Measurements from ENCODE around the gene TRMT112.

The TRMT112 gene

GRCh38 chr11:64306563-64306875, 10.8 kb downstream of the TRMT112 start:
- DNase-seq: no peak

- DNase-seq: peak; percentile 88
Measured at GRCh38 chr11:64305691-64306562, 11.4 kb downstream of the TRMT112 start.

DNA sequence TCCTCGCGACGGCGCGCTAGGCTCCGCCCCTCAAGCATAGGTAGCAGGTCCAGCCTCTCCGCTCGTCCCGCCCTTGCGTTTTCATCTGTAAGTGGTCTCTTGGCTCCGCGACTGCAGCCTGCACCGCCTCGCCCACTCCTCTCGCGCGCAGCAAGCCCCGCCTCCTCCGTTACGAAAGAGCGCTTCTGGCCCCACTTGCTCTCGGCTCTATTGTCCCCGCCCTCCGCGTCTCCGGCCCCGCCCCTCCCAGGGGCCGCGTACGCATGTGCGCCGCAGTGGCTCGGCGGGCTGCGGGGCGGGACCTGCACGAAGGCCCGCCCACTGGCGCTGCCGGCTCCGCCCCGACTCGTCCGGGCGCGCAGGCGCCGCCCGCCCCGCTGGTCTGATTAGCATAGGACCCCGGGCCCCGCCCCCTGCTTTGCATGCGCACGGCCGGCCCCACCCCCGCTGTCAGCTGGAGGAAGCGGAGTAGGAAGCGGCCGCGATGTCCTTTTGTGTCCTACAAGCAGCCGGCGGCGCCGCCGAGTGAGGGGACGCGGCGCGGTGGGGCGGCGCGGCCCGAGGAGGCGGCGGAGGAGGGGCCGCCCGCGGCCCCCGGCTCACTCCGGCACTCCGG, 12.2 kb downstream of the TRMT112 start, which contains the start of gene ESRRA:
Gene ESRRA (plus strand): TSS at position 450 of the 616 bp plus-strand sequence. CDS start 1,656 bp downstream, outside the sequence.
- DNase-seq: peak; percentile 100

DNA sequence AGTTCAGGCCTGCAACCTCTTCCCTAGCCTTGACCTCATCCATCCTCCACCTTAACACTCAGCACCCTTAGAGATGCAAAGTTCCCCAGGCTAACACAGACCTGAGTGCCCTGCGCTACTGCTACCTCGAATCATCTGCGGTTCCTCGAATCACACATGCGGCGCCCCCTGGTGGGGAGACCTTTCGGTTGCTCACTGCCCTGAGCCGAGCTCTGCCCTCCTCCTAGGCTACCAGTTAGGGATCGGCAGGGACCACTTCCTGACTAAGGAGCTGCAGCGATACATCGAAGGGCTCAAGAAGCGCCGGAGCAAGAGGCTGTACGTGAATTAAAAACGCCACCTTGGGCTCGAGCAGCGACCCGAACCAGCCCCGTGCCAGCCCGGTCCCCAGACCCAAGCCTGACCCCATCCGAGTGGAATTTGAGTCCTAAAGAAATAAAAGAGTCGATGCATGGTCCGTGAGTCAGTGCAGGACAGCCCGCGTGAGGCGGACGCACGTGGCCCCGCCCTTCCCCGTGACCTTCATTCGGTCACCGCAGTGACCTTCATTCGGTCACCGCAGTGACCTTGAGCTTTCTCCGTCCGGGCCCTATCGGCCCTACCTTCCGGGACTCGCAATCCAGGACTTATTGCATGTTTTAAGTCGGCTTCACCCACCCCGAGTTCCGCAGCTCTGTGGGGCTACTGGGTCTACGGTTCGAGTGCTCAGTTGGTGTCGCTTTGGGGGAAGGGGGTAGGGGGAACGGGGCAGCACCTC, 12.9 kb downstream of the TRMT112 start:
- DNase-seq: peak; percentile 96

GRCh38 chr11:64304032-64304315, 13.4 kb downstream of the TRMT112 start:
- no peak for DNase-seq

DNA sequence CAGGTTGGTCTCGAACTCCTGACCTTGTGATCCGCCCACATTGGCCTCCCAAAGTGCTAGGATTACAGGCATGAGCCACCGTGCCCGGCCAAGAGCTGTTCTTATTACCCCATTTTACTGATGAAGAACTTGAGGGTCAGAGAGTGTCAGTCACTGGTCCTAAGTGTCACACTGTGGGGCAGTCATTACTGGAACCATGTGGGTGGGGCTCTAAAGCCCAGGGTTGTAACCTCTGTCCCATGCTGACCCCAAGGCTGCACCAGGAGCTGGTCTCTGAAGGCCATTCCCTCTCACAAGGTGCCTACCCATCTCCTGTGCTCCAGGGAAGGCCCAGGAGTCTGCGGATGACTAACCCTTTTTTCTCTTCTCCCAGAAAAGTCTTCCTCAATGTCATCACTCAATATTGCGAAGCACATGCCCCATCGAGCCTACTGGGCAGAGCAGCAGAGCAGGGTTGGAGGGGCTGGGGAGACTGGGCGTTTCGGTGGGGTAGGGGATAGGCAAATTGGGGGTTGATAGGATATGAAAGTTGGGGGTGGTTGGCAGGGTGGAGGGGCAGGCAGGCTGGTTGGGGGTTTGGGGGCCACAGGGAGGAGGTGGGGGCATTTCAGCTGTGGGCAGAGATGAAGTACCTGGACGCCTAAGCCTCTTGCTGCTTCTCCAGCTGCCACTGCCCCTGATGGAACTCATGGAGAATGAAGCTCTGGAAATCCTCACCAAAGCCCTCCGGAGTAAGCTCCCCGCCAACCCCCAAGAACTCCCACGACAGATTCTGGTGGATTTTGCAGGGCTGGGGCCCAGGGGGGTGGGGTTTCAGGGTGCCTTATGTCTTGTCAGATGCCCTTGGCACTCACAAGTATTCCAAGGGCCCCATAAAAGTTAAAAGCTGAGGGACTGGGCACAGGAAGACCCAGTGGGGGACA, 14.0 kb downstream of the TRMT112 start:
- DNase-seq: no peak

DNA sequence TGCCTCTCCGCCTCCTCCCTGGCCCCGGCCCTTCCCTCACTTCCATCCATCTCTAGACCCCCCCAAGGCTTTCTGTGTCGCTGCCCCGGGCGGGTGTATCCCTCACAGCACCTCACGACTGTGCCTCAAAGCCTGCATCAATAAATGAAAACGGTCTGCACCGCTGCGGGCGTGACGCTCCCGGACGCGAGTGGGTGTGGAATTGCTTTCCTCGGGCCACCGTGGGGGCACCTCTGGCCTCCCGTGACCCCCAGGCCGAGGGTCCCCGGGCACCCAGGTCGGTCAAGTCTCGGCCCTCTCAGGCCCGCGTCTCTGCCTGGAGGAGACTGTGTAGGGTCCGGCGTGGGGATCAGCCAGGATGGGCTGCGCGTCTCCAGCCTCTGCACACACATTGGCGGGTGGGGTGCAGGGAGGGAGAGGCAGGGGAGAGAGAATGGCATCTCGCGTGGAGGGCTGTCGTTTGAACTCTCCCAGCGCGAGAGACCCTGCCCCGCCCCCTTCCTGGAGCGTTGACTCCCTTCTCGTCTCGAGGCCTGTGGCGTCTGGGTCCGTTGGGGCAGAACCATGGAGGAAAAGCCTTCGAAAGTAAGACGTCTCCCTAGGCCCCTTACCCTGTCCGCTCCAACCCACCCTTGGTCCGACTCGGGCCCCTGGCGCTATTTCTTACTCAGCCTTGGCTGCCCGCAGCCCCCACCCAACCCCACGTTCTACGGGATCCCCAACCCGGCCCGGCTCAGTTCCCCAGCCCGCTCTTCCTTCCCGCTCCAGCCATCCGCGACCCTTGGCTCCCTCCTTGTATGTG, 17.3 kb downstream of the TRMT112 start, which contains the start of gene CATSPERZ:
Gene CATSPERZ (plus strand): TSS at position 512 of the 802 bp plus-strand sequence. CDS start 53 bp downstream, at position 565.
- no peak for DNase-seq

DNA sequence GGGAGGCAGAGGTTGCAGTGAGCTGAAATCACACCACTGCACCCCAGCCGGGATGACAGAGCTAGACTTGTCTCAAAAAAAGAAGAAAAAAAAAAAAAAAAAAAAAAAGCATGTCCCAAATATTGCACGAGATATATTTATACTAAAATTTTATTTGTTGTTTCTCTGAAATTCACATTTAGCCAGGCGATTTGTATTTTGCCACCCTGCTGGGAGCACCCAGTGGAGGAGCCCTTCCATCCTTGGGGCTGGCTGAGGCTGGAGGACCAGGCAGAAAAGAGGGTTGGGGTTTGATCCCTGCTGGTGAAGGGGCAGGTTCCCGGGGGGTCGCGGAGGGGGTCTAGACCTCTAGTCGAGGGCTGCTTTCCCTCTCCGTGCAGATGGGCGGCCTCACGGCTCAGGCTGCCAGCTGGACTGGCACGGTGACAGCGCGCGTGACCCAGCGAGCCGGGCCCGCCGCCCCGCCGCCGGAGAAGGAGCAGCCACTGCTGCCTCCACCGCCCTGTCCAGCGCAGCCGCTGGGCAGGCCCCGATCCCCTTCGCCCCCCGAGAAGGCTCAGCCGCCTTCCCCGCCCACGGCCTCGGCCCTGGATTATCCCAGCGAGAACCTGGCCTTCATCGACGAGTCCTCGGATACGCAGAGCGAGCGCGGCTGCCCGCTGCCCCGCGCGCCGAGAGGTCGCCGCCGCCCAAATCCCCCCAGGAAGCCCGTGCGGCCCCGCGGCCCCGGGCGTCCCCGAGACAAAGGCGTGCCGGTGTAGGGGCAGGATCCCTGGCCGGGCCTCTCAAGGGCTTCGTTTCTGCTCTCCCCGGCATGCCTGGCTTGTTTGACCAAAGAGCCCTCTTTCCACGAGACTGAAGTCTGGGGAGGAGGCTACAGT, 18.2 kb downstream of the TRMT112 start:
- DNase-seq: no peak

GRCh38 chr11:64297699-64298358, 19.5 kb downstream of the TRMT112 start:
- no peak for DNase-seq

- DNase-seq: no peak
Measured at GRCh38 chr11:64296830-64297698, 20.3 kb downstream of the TRMT112 start.

GRCh38 chr11:64296236-64296635, 21.1 kb downstream of the TRMT112 start:
- no peak for DNase-seq

DNA sequence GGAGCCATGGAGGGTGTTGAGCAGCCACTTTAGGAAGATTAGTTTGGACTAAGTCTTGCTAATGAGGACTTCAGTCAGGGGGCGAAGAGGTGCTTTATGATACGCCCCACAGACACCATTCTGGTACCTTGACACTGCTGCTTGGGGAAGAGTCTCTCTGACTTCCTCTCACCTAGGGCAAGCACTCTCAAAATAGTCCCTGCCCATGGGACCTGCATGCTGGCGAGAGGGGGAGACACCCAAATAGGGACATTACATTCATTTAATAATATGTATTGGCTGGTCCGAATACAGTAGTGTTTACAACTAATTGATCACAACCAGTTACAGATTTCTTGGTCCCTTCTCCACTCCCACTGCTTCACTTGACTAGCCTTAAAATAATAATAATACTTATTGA, 21.6 kb downstream of the TRMT112 start:
- no peak for DNase-seq

DNA sequence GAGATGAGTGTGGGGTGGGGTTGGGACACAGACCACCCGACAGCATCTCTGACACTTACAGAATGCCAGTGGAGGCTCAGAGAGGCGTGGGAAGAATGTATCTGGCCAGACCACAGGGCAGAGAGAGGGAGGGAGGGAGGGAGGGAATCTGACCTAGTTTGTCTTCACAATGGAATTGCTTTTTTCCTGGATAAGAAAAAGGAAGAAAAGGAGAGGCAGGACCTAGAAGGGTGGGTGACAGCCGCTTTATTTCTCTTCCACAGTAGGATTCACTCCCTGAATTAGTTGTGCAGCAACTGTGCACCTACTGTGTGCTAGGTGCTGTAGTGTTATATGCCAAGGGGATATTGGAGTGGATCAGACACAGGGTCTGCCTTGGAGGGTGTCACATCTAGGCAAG, 22.6 kb downstream of the TRMT112 start:
- DNase-seq: no peak

- DNase-seq: no peak
Measured at GRCh38 chr11:64292460-64293254, 24.7 kb downstream of the TRMT112 start.

DNA sequence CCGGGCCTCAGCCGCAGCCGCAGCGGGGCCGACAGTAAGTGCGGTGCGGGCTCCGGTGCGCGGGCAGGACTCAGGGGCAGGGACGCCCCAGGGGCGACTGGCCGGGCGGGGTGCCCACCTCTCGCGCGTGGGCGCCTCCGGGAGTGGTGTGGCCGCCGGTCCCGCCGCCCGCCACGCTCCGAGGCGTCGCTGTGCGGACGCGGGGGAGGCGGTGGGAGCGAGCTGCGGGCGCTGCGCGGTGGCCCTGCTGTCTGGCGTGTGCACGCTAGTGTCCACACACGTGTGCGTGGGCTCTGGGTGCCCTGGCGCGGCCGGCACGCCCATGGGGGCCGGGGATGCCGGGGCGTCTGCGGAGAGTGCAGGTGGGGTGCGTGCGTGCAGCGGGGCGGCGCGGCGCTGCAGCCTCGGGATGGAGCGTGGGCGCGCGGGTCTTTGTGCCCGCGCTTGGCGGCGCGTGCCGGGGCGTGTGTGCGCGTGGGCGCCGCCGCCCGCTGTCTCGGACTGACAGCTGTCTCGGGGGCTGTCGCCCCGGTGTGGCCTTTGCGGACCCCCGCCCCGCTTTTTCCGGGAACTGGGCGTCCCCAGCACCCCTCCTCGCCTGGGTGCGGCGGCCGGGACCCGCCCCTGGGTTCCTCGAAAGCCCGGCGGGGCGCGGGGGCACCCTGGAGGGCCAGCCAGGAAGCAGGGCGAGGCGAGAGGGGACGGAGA, 25.5 kb downstream of the TRMT112 start:
- DNase-seq: no peak

DNA sequence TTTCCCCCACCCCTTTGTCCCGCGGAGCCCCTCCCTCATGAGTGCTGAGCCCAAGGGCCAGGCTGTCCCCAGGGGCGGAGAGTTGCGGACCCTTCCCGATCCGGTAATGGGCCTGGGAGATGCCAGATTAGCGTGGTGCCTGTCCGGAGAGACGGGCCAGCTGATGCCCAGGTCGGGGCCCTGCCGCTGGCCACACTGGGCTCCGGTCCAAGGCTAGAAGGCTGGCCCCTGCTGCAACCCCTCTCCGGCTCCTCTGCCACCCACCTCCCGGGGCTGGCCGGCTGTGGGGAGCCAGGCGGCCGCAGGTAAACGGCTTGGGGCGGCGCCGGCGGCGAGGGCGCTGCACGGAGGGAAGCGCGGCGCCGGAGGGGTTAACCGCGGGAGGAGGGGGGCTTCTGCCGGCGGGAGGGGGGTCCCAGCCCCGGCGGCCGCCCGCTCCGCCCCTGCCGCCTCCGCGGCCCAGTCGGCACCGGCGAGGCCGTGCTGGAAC, 26.1 kb downstream of the TRMT112 start, which contains the start of gene KCNK4:
Gene KCNK4 (plus strand): TSS at position 41 of the 490 bp plus-strand sequence. CDS start 1,717 bp downstream, outside the sequence.
- DNase-seq: no peak
